NB4 (cell line): ENCODE data around the gene PLEKHA6.
A peak's percentile ranks its signal among the peaks of the same experiment; 100 is the strongest.

Experiments used
- DNase-seq: peaks from one replicate; pipeline ENCODE4 v3.0.0; 2010; ENCODE audit warnings: low read depth
- H3K4me3 ChIP-seq: one replicate; pipeline ENCODE4 v1.5.1; 2011; ENCODE audit warnings: mild to moderate bottlenecking, low read depth, low read length, moderate library complexity
- CTCF ChIP-seq: IDR thresholded peaks from one replicate; pipeline ENCODE4 v1.5.1; 2012; ENCODE audit warnings: low read depth, low read length
- MAX ChIP-seq: IDR thresholded peaks from 2 replicates; pipeline ENCODE4 v1.6.1; 2011; ENCODE audit warnings: low read depth, low read length
- MYC ChIP-seq: IDR thresholded peaks from 2 replicates; pipeline ENCODE4 v1.6.1; 2011; ENCODE audit warnings: low read depth, low read length
- POLR2A ChIP-seq: IDR thresholded peaks from 2 replicates; pipeline ENCODE4 v1.6.1; 2011; ENCODE audit warnings: mild to moderate bottlenecking; ENCODE audit not compliant: insufficient read length; ENCODE audit errors: extremely low read depth

Gene PLEKHA6

GRCh38 chr1:204357551-204358490 lies 1.9 kb downstream of the PLEKHA6 start:
- peak; percentile 62 for DNase-seq
- no peak overlapping the region for H3K4me3 ChIP-seq
- no peak for TF ChIP-seq MAX
- peak; percentile 39 for TF ChIP-seq CTCF
- no peak for TF ChIP-seq POLR2A
- TF ChIP-seq MYC = no peak

DNA sequence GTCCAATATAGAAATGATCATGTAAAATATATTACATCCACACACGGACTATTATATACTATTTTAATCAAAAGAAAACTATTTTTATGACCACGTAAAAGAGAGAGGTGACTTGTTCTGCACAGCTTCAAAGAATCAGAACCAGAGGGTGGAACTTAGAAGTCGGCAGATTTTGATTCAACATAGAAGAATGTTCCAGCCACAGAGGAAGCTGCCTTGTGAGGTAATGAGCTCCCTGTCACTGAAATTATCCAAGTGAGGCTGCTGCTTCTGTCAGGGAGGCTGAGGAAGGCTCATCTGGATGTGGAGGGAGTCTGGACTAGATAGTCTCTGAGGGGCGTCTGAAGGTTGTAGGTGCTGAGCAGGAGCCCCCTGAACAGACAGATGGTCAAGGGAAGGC lies 2.7 kb downstream of the PLEKHA6 start:
- no peak for DNase-seq
- TF ChIP-seq CTCF (no peak), POLR2A (no peak), MYC (no peak), MAX (no peak)
- no peak overlapping the region for H3K4me3 ChIP-seq

DNA sequence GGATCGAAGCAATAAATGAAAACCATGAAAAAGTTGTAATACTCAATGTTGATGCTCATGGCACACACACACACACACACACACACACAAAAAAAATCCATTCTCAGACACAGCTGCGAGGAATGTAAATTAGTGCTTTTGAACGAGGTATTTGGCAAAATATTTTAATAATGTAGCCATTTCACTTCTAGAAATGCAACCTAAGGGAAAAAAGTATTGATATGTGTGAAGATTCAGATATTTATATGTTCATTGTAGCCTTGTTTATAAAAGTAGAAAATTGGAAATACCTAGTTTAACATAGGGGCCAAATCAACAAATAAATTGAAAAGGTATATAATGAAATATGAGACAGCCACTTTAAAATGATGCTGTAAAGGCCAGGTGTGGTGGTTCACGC lies 3.8 kb downstream of the PLEKHA6 start:
- no peak for TF ChIP-seq CTCF
- no peak for TF ChIP-seq MAX
- no peak for TF ChIP-seq POLR2A
- TF ChIP-seq MYC = no peak
- no peak for DNase-seq
- no peak overlapping the region for H3K4me3 ChIP-seq

- H3K4me3 ChIP-seq = no peak overlapping the region
- DNase-seq = no peak
- no peak for TF ChIP-seq CTCF
- no peak for TF ChIP-seq POLR2A
- TF ChIP-seq MAX = no peak
- no peak for TF ChIP-seq MYC
These were observed 5.2 kb downstream of the PLEKHA6 start for GRCh38 chr1:204354579-204354978.

GRCh38 chr1:204353213-204353910 lies 6.4 kb downstream of the PLEKHA6 start:
- TF ChIP-seq POLR2A = no peak
- no peak for TF ChIP-seq MYC
- TF ChIP-seq MAX = no peak
- no peak for TF ChIP-seq CTCF
- H3K4me3 ChIP-seq = no peak overlapping the region
- no peak for DNase-seq
